ENCODE measurements around the gene SIRT5.

SIRT5 gene

GRCh38 chr6:13548500-13549210, 25.7 kb upstream of the SIRT5 start:
- H3K4me2 ChIP-seq (ENCODE audit: low read depth, low read length, poor library complexity, severe bottlenecking): no peak overlapping the region
- H3F3A ChIP-seq (ENCODE audit: low read depth): 0 out of 2 replicates have a peak, but pooled peaks cover 6% of the 10 kb centered on the region
- TF ChIP-seq, protein P1, sequence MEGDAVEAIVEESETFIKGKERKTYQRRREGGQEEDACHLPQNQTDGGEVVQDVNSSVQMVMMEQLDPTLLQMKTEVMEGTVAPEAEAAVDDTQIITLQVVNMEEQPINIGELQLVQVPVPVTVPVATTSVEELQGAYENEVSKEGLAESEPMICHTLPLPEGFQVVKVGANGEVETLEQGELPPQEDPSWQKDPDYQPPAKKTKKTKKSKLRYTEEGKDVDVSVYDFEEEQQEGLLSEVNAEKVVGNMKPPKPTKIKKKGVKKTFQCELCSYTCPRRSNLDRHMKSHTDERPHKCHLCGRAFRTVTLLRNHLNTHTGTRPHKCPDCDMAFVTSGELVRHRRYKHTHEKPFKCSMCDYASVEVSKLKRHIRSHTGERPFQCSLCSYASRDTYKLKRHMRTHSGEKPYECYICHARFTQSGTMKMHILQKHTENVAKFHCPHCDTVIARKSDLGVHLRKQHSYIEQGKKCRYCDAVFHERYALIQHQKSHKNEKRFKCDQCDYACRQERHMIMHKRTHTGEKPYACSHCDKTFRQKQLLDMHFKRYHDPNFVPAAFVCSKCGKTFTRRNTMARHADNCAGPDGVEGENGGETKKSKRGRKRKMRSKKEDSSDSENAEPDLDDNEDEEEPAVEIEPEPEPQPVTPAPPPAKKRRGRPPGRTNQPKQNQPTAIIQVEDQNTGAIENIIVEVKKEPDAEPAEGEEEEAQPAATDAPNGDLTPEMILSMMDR (conservative IDR thresholded peaks at IDR 0.05; ENCODE audit: low read length): no peak
- TF ChIP-seq EZH2phosphoT487 (IDR thresholded peaks at IDR 0.05; ENCODE audit: borderline replicate concordance): no peak
- H3K79me2 ChIP-seq (ENCODE audit: insufficient read depth, low read length): no peaks in the 10 kb centered on the region
- H3K4me1 ChIP-seq (ENCODE audit: insufficient read depth, low read length, poor library complexity, severe bottlenecking): peaks cover 8% of the 10 kb centered on the region
- H3K27me3 ChIP-seq (ENCODE audit: insufficient read depth, low read length, poor library complexity, severe bottlenecking): no peaks in the 10 kb centered on the region
- H3K9me3 ChIP-seq (ENCODE audit: insufficient read depth, low read depth, low read length): no peaks in the 10 kb centered on the region
- no peaks in the 10 kb centered on the region for H4K20me1 ChIP-seq (ENCODE audit: insufficient read depth, low read length, poor library complexity, severe bottlenecking)
- no peak overlapping the region for H3K9ac ChIP-seq (ENCODE audit: low read depth, low read length, poor library complexity, severe bottlenecking)
- no peaks in the 10 kb centered on the region for H3K36me3 ChIP-seq (ENCODE audit: insufficient read depth, low read length)
- no peak overlapping the region for H2AFZ ChIP-seq (ENCODE audit: low read length)
- H3K9me2 ChIP-seq (replicated peaks; ENCODE audit: low read depth, low read length): no peaks in the 10 kb centered on the region
- no peak overlapping the region for H3K4me3 ChIP-seq (ENCODE audit: low read length, poor library complexity, severe bottlenecking)

GRCh38 chr6:13550656-13551055, 23.7 kb upstream of the SIRT5 start:
- Histone ChIP-seq H3K4me2 (ENCODE audit: low read depth, low read length, poor library complexity, severe bottlenecking) (no peak overlapping the region), H3K79me2 (ENCODE audit: insufficient read depth, low read length) (no peaks in the 10 kb centered on the region), H3K27me3 (ENCODE audit: insufficient read depth, low read length, poor library complexity, severe bottlenecking) (no peaks in the 10 kb centered on the region), H4K20me1 (ENCODE audit: insufficient read depth, low read length, poor library complexity, severe bottlenecking) (no peaks in the 10 kb centered on the region), H3K4me3 (ENCODE audit: low read length, poor library complexity, severe bottlenecking) (no peak overlapping the region), H3K9me2 (replicated peaks; ENCODE audit: low read depth, low read length) (no peaks in the 10 kb centered on the region), H2AFZ (ENCODE audit: low read length) (no peak overlapping the region), H3F3A (ENCODE audit: low read depth) (0 out of 2 replicates have a peak, but pooled peaks cover 6% of the 10 kb centered on the region), H3K36me3 (ENCODE audit: insufficient read depth, low read length) (no peaks in the 10 kb centered on the region), H3K4me1 (ENCODE audit: insufficient read depth, low read length, poor library complexity, severe bottlenecking) (peaks cover 8% of the 10 kb centered on the region), H3K9me3 (ENCODE audit: insufficient read depth, low read depth, low read length) (no peaks in the 10 kb centered on the region), H3K9ac (ENCODE audit: low read depth, low read length, poor library complexity, severe bottlenecking) (no peak overlapping the region)
- TF ChIP-seq, protein P1 (conservative IDR thresholded peaks at IDR 0.05; ENCODE audit: low read length): no peak
- TF ChIP-seq EZH2phosphoT487 (IDR thresholded peaks at IDR 0.05; ENCODE audit: borderline replicate concordance): no peak

GRCh38 chr6:13553646-13554045, 20.8 kb upstream of the SIRT5 start:
- no peak overlapping the region for H3K4me3 ChIP-seq (ENCODE audit: low read length, poor library complexity, severe bottlenecking)
- H3K4me1 ChIP-seq (ENCODE audit: insufficient read depth, low read length, poor library complexity, severe bottlenecking): peaks cover 4% of the 10 kb centered on the region
- H3K9me2 ChIP-seq (replicated peaks; ENCODE audit: low read depth, low read length): no peaks in the 10 kb centered on the region
- no peaks in the 10 kb centered on the region for H3K27me3 ChIP-seq (ENCODE audit: insufficient read depth, low read length, poor library complexity, severe bottlenecking)
- no peaks in the 10 kb centered on the region for H3K79me2 ChIP-seq (ENCODE audit: insufficient read depth, low read length)
- TF ChIP-seq, protein P1 (conservative IDR thresholded peaks at IDR 0.05; ENCODE audit: low read length): no peak
- TF ChIP-seq EZH2phosphoT487 (IDR thresholded peaks at IDR 0.05; ENCODE audit: borderline replicate concordance): no peak
- H3K9me3 ChIP-seq (ENCODE audit: insufficient read depth, low read depth, low read length): no peaks in the 10 kb centered on the region
- H3K9ac ChIP-seq (ENCODE audit: low read depth, low read length, poor library complexity, severe bottlenecking): no peak overlapping the region
- no peak overlapping the region for H2AFZ ChIP-seq (ENCODE audit: low read length)
- no peaks in the 10 kb centered on the region for H4K20me1 ChIP-seq (ENCODE audit: insufficient read depth, low read length, poor library complexity, severe bottlenecking)
- H3F3A ChIP-seq (ENCODE audit: low read depth): 0 out of 2 replicates have a peak, but pooled peaks cover 6% of the 10 kb centered on the region
- H3K4me2 ChIP-seq (ENCODE audit: low read depth, low read length, poor library complexity, severe bottlenecking): no peak overlapping the region
- H3K36me3 ChIP-seq (ENCODE audit: insufficient read depth, low read length): no peaks in the 10 kb centered on the region
